Neural cell (in vitro differentiated cells): ENCODE results near the gene SERGEF. TPM values are rescaled to one million over a fixed set of nuclear protein-coding genes. Genes with fewer than 3 reads are reported as not detected.
A peak's percentile ranks its signal among the peaks of the same experiment; 100 is the strongest.

ENCODE experiments used
- H2AFZ ChIP-seq: fragments of 200-600, 300-800 bp; sonication (generic), shearing (Covaris generic); 2 replicates; pipeline ENCODE4 v1.6.0; 2014; ENCODE audit warnings: low read depth, mild to moderate bottlenecking, antibody characterized with exemption, low read length, moderate library complexity
- H3F3A ChIP-seq: fragments of 200-600 bp; shearing (Covaris generic); 2 replicates; pipeline ENCODE4 v1.6.1; 2016; ENCODE audit warnings: mild to moderate bottlenecking, moderate library complexity, mixed read lengths, antibody characterized with exemption, low read length; ENCODE audit not compliant: insufficient read depth, poor library complexity, severe bottlenecking
- H3K27ac ChIP-seq: fragments of 200-600, 300-800 bp; sonication (generic), shearing (Covaris generic); 2 replicates; pipeline ENCODE4 v1.5.1; 2014; ENCODE audit warnings: mild to moderate bottlenecking, low read length, moderate library complexity
- H3K27me3 ChIP-seq: fragments of 300-800, 200-600 bp; sonication (generic), shearing (Covaris generic); 2 replicates; pipeline ENCODE4 v1.6.0; 2014; ENCODE audit warnings: mild to moderate bottlenecking, low read depth, low read length, moderate library complexity; ENCODE audit not compliant: insufficient read depth
- H3K36me3 ChIP-seq: fragments of 300-800, 200-600 bp; sonication (generic), shearing (Covaris generic); 2 replicates; pipeline ENCODE4 v1.5.1; 2014; ENCODE audit warnings: mild to moderate bottlenecking, antibody characterized with exemption, low read length, moderate library complexity; ENCODE audit not compliant: insufficient read depth
- H3K4me2 ChIP-seq: fragments of 300-800, 200-600 bp; sonication (generic), shearing (Covaris generic); 2 replicates; pipeline ENCODE4 v1.6.0; 2014; ENCODE audit warnings: mild to moderate bottlenecking, low read length
- H3K4me3 ChIP-seq: fragments of 300-800, 200-600 bp; sonication (generic), shearing (Covaris generic); 2 replicates; pipeline ENCODE4 v1.5.1; 2014; ENCODE audit warnings: mild to moderate bottlenecking, low read length, moderate library complexity
- H3K79me2 ChIP-seq: fragments of 200-600 bp; shearing (Covaris generic); replicated peaks from 2 replicates; pipeline ENCODE4 v1.6.0; 2014; ENCODE audit warnings: mild to moderate bottlenecking, low read length, moderate library complexity; ENCODE audit not compliant: insufficient read depth
- H3K9ac ChIP-seq: fragments of 300-800, 200-600 bp; sonication (generic), shearing (Covaris generic); 2 replicates; pipeline ENCODE4 v1.6.1; 2016; ENCODE audit warnings: mild to moderate bottlenecking, low read length, mixed read lengths
- H3K9me2 ChIP-seq: fragments of 200-600 bp; shearing (Covaris generic); 2 replicates; pipeline ENCODE4 v1.6.1; 2016; ENCODE audit warnings: mild to moderate bottlenecking, low read length, mixed read lengths; ENCODE audit not compliant: insufficient read depth
- H3K9me3 ChIP-seq: fragments of 200-600, 300-800 bp; sonication (generic), shearing (Covaris generic); 2 replicates; pipeline ENCODE4 v1.6.1; 2016; ENCODE audit warnings: mild to moderate bottlenecking, mixed run types, low read length, moderate library complexity, mixed read lengths
- H4K20me1 ChIP-seq: fragments of 200-600 bp; shearing (Covaris generic); 2 replicates; pipeline ENCODE4 v1.6.1; 2016; ENCODE audit warnings: mild to moderate bottlenecking, mixed run types; ENCODE audit not compliant: insufficient read depth
- EP300 ChIP-seq: fragments of 450-650 bp; conservative IDR thresholded peaks from 2 replicates; pipeline ENCODE4 v1.6.1; 2014; ENCODE audit warnings: antibody characterized with exemption, mild to moderate bottlenecking, moderate library complexity; ENCODE audit not compliant: poor library complexity, severe bottlenecking
- EZH2 ChIP-seq: fragments of 200-600, 300-800 bp; shearing (Covaris generic), sonication (generic); IDR thresholded peaks from 2 replicates; pipeline ENCODE4 v1.6.1; 2014; ENCODE audit warnings: antibody characterized with exemption, low read length, borderline replicate concordance, mild to moderate bottlenecking; ENCODE audit not compliant: insufficient read depth, poor library complexity, severe bottlenecking
- MXI1 ChIP-seq: fragments of 450-650 bp; conservative IDR thresholded peaks from 2 replicates; pipeline ENCODE4 v1.6.1; 2014; ENCODE audit warnings: antibody characterized with exemption, mild to moderate bottlenecking; ENCODE audit not compliant: poor library complexity, severe bottlenecking
- POLR2AphosphoS5 ChIP-seq: IDR thresholded peaks from 2 replicates; pipeline ENCODE4 v1.6.1; 2012
- RAD21 ChIP-seq: fragments of 450-650 bp; conservative IDR thresholded peaks from 2 replicates; pipeline ENCODE4 v1.6.1; 2014; ENCODE audit warnings: antibody characterized with exemption, mild to moderate bottlenecking, moderate library complexity
- SMC3 ChIP-seq: fragments of 450-650 bp; conservative IDR thresholded peaks from 2 replicates; pipeline ENCODE4 v1.6.1; 2014; ENCODE audit warnings: antibody characterized with exemption, mild to moderate bottlenecking, moderate library complexity; ENCODE audit not compliant: poor library complexity
- TAF1 ChIP-seq: IDR thresholded peaks from 2 replicates; pipeline ENCODE4 v1.6.1; 2012; ENCODE audit warnings: low read depth
- polyA plus RNA-seq: library from polyadenylated mRNA; depleted of rRNA; stranded (reverse); fragments of >200 nt; gene quantifications from 2 replicates; pipeline ENCODE4 v1.2.3, GENCODE V29; 2014
- TF ChIP-seq, protein P1 (sequence below): fragments of 450-650 bp; IDR thresholded peaks from 2 replicates; pipeline ENCODE4 v1.5.1; 2014; ENCODE audit warnings: antibody characterized with exemption, mild to moderate bottlenecking, moderate library complexity; ENCODE audit not compliant: poor library complexity, severe bottlenecking
- TF ChIP-seq, protein P2 (sequence below): IDR thresholded peaks from 2 replicates; pipeline ENCODE4 v1.6.1; 2012; ENCODE audit warnings: borderline replicate concordance

SERGEF gene
- polyA plus RNA-seq, 1 donor from 2014 or later: 49.6 TPM

DNA sequence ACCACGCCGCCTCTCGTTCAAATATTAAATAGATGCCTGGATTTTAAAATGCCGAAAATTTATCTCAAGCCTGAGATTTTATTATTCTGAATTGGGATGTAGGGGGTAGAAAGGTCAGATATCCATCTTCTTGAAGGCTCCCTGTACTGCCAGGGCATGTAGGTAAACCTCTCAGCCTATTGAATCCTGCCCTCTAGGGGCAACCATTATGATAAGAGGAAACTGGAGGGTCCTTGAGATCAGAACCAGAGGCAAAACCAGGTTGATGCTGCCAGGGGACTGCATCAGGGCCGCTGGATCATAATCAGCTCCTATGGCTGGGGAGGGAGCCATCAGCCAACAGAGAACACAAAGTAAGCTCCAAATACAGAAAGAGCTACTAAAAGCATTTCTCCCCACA lies 185.8 kb downstream of the SERGEF start:
- TF ChIP-seq SMC3: no peak
- TF ChIP-seq, protein P1, sequence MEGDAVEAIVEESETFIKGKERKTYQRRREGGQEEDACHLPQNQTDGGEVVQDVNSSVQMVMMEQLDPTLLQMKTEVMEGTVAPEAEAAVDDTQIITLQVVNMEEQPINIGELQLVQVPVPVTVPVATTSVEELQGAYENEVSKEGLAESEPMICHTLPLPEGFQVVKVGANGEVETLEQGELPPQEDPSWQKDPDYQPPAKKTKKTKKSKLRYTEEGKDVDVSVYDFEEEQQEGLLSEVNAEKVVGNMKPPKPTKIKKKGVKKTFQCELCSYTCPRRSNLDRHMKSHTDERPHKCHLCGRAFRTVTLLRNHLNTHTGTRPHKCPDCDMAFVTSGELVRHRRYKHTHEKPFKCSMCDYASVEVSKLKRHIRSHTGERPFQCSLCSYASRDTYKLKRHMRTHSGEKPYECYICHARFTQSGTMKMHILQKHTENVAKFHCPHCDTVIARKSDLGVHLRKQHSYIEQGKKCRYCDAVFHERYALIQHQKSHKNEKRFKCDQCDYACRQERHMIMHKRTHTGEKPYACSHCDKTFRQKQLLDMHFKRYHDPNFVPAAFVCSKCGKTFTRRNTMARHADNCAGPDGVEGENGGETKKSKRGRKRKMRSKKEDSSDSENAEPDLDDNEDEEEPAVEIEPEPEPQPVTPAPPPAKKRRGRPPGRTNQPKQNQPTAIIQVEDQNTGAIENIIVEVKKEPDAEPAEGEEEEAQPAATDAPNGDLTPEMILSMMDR: peak; percentile 32
- TF ChIP-seq RAD21: peak; percentile 43
- H3K27me3 ChIP-seq: no peaks in the 10 kb centered on the region
- no peaks in the 10 kb centered on the region for H3K36me3 ChIP-seq
- no peaks in the 10 kb centered on the region for H3F3A ChIP-seq
- H3K9ac ChIP-seq: no peak overlapping the region
- no peaks in the 10 kb centered on the region for H4K20me1 ChIP-seq
- no peaks in the 10 kb centered on the region for H3K79me2 ChIP-seq
- no peak overlapping the region for H2AFZ ChIP-seq
- H3K9me3 ChIP-seq: no peaks in the 10 kb centered on the region
- no peaks in the 10 kb centered on the region for H3K9me2 ChIP-seq
- no peak overlapping the region for H3K4me2 ChIP-seq
- H3K4me3 ChIP-seq: no peak overlapping the region
- no peak overlapping the region for H3K27ac ChIP-seq

DNA sequence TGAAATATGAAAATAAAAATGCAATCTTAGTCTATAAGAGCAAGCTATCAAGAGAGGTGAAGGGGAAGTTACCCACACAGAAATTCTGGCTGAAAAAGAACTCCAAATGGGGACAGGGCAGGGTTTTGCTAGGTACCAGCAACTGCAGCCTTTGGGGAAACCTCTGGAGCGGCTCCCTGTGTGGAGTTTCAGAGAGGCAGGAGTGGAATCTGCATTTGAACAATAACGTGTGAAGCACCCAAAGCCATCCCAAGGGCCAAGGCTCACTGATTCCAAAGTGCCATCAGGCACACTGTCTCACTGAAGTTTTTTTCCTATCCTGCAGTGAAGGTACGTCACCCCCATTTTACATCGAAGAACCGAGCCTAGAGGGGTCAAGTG lies 190.5 kb downstream of the SERGEF start:
- Histone ChIP-seq H3K9me3 (no peaks in the 10 kb centered on the region), H3F3A (no peaks in the 10 kb centered on the region), H3K27me3 (no peaks in the 10 kb centered on the region), H2AFZ (no peak overlapping the region), H3K9me2 (no peaks in the 10 kb centered on the region), H3K79me2 (no peaks in the 10 kb centered on the region), H3K4me2 (no peak overlapping the region), H3K27ac (no peak overlapping the region), H3K36me3 (no peaks in the 10 kb centered on the region), H4K20me1 (no peaks in the 10 kb centered on the region), H3K4me3 (no peak overlapping the region), H3K9ac (no peak overlapping the region)
- TF ChIP-seq, protein P1: no peak
- TF ChIP-seq POLR2AphosphoS5 (no peak), TAF1 (no peak), RAD21 (no peak), SMC3 (no peak), MXI1 (no peak), EZH2 (no peak), EP300 (no peak)
- TF ChIP-seq, protein P2, sequence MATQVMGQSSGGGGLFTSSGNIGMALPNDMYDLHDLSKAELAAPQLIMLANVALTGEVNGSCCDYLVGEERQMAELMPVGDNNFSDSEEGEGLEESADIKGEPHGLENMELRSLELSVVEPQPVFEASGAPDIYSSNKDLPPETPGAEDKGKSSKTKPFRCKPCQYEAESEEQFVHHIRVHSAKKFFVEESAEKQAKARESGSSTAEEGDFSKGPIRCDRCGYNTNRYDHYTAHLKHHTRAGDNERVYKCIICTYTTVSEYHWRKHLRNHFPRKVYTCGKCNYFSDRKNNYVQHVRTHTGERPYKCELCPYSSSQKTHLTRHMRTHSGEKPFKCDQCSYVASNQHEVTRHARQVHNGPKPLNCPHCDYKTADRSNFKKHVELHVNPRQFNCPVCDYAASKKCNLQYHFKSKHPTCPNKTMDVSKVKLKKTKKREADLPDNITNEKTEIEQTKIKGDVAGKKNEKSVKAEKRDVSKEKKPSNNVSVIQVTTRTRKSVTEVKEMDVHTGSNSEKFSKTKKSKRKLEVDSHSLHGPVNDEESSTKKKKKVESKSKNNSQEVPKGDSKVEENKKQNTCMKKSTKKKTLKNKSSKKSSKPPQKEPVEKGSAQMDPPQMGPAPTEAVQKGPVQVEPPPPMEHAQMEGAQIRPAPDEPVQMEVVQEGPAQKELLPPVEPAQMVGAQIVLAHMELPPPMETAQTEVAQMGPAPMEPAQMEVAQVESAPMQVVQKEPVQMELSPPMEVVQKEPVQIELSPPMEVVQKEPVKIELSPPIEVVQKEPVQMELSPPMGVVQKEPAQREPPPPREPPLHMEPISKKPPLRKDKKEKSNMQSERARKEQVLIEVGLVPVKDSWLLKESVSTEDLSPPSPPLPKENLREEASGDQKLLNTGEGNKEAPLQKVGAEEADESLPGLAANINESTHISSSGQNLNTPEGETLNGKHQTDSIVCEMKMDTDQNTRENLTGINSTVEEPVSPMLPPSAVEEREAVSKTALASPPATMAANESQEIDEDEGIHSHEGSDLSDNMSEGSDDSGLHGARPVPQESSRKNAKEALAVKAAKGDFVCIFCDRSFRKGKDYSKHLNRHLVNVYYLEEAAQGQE: no peak
